ENCODE results near the gene DNAJC18. TPM values are rescaled to one million over a fixed set of nuclear protein-coding genes. Genes with fewer than 3 reads are reported as not detected.

Gene DNAJC18
- total and polyA plus RNA-seq, 4 donors, result 0.66 to 1.8 (median 0.83) TPM

- TF ChIP-seq MAX (IDR thresholded peaks at IDR 0.05) (no peak), TAF1 (conservative IDR thresholded peaks at IDR 0.05) (no peak), RXRA (IDR thresholded peaks at IDR 0.05) (no peak), HNF4G (IDR thresholded peaks at IDR 0.05) (no peak), FOXA2 (IDR thresholded peaks at IDR 0.05) (no peak), ATF3 (IDR thresholded peaks at IDR 0.05) (no peak), JUND (IDR thresholded peaks at IDR 0.05) (no peak), SP1 (IDR thresholded peaks at IDR 0.05) (no peak), ZBTB33 (IDR thresholded peaks at IDR 0.05) (no peak), CTCF (IDR thresholded peaks at IDR 0.05; ENCODE audit: low read depth, low read length, missing input control) (no peak), HNF4A (conservative IDR thresholded peaks at IDR 0.05) (no peak), NR2F2 (IDR thresholded peaks at IDR 0.05) (no peak)
- no peak for DNase-seq (ENCODE audit: low spot score)
- H3K9ac ChIP-seq (ENCODE audit: low read depth in 1 of 2, low read length in 2 of 2), result no peak overlapping the region
- no peak overlapping the region for H3K27ac ChIP-seq (ENCODE audit: low read depth in 1 of 2, low read length in 2 of 2)
- no peak overlapping the region for H3K4me3 ChIP-seq (ENCODE audit: low read depth in 1 of 3, low read length in 3 of 3)
- no peaks in the 10 kb centered on the region for H3K36me3 ChIP-seq (ENCODE audit: control insufficient read depth in 4 of 4, insufficient read depth in 3 of 4, low read depth in 1 of 4, low read length in 3 of 4)
- H3K4me1 ChIP-seq (ENCODE audit: control insufficient read depth in 4 of 4, insufficient read depth in 4 of 4, low read length in 3 of 4), result peaks cover 9 to 21% (median 20%) of the 10 kb centered on the region in 4 donors
- WGBS, result 88% methylated on average over 10 of the region's 10 CpGs
- H3K27me3 ChIP-seq (ENCODE audit: control insufficient read depth in 4 of 4, insufficient read depth in 4 of 4, low read length in 3 of 4), result peaks cover 0 to 3% (median 0%) of the 10 kb centered on the region in 4 donors
- H3K9me3 ChIP-seq (ENCODE audit: control insufficient read depth in 4 of 4, low read length in 3 of 4), result no peaks in the 10 kb centered on the region
These were observed 48.4 kb downstream of the DNAJC18 start for GRCh38 chr5:139390639-139391569.

GRCh38 chr5:139389701-139390638 is 49.4 kb downstream of the DNAJC18 start, which contains the start of gene MZB1:
Gene MZB1 (minus strand): TSS chr5:139389913. CDS start chr5:139389856, 57 bp downstream.
- Histone ChIP-seq H3K27me3 (ENCODE audit: control insufficient read depth in 4 of 4, insufficient read depth in 4 of 4, low read length in 3 of 4) (peaks cover 0 to 3% (median 0%) of the 10 kb centered on the region in 4 donors), H3K36me3 (ENCODE audit: control insufficient read depth in 4 of 4, insufficient read depth in 3 of 4, low read depth in 1 of 4, low read length in 3 of 4) (no peaks in the 10 kb centered on the region), H3K27ac (ENCODE audit: low read depth in 1 of 2, low read length in 2 of 2) (peak within 1 kb of the TSS in 1 of 2 donors; percentile 25), H3K4me1 (ENCODE audit: control insufficient read depth in 4 of 4, insufficient read depth in 4 of 4, low read length in 3 of 4) (peaks cover 16 to 30% (median 25%) of the 10 kb centered on the region in 4 donors), H3K9ac (ENCODE audit: low read depth in 1 of 2, low read length in 2 of 2) (no peak within 1 kb of the TSS), H3K4me3 (ENCODE audit: low read depth in 1 of 3, low read length in 3 of 3) (no peak within 1 kb of the TSS), H3K9me3 (ENCODE audit: control insufficient read depth in 4 of 4, low read length in 3 of 4) (no peaks in the 10 kb centered on the region)
- DNase-seq (ENCODE audit: low spot score), result no peak
- WGBS, result 68% methylated on average over 11 of the region's 11 CpGs
- no peak for TF ChIP-seq ATF3 (IDR thresholded peaks at IDR 0.05)
- TF ChIP-seq GABPA (IDR thresholded peaks at IDR 0.05 in 1 of 2, conservative IDR thresholded peaks at IDR 0.05 in 1 of 2), result no peak
- TF ChIP-seq TAF1 (conservative IDR thresholded peaks at IDR 0.05), result no peak
- TF ChIP-seq HNF4A (conservative IDR thresholded peaks at IDR 0.05), result no peak
- no peak for TF ChIP-seq FOXA1 (IDR thresholded peaks at IDR 0.05)
- TF ChIP-seq MAX (IDR thresholded peaks at IDR 0.05), result no peak
- TF ChIP-seq RAD21 (IDR thresholded peaks at IDR 0.05), result no peak
- no peak for TF ChIP-seq FOXA2 (IDR thresholded peaks at IDR 0.05)
- no peak for TF ChIP-seq CTCF (IDR thresholded peaks at IDR 0.05; ENCODE audit: low read depth, low read length, missing input control)
- TF ChIP-seq ZBTB33 (IDR thresholded peaks at IDR 0.05), result no peak
- no peak for TF ChIP-seq RXRA (IDR thresholded peaks at IDR 0.05)
- TF ChIP-seq JUND (IDR thresholded peaks at IDR 0.05), result no peak
- TF ChIP-seq NR2F2 (IDR thresholded peaks at IDR 0.05), result no peak

All from liver (tissue), 9 donors.